NOMO-1 treated with DMSO at 0.1 percent for 48 hours (cell line): ENCODE data around the gene PCDHGA5.
"Not testable (repeated sequence)": the region's sequence is repeated elsewhere in the genome, so short reads cannot be mapped to it uniquely, and the experiment has no call there.

Source experiments
- DNase-seq: peaks from one replicate; lab custom pipeline; 2025; ENCODE audit not compliant: unreplicated experiment; lab: John Stamatoyannopoulos, UW

The PCDHGA5 gene

GRCh38 chr5:141349917-141350619, 13.9 kb upstream of the PCDHGA5 start, which contains the start of gene PCDHGB1:
Gene PCDHGB1, plus strand, starts transcription at chr5:141350099. Its CDS starts 162 bp downstream, at chr5:141350261.
- DNase-seq, result no peak

- no peak for DNase-seq
Measured at GRCh38 chr5:141351591-141351990, 12.4 kb upstream of the PCDHGA5 start.

GRCh38 chr5:141354900-141355469, 9.0 kb upstream of the PCDHGA5 start, which contains the start of gene PCDHGA4:
Gene PCDHGA4, plus strand, starts transcription at chr5:141355021. Its CDS starts 87 bp downstream, at chr5:141355108.
- no peak for DNase-seq

- no peak for DNase-seq
Measured at GRCh38 chr5:141355641-141356040, 8.3 kb upstream of the PCDHGA5 start.

GRCh38 chr5:141356133-141356532, 7.8 kb upstream of the PCDHGA5 start:
- DNase-seq, result no peak

GRCh38 chr5:141356950-141357349, 7.0 kb upstream of the PCDHGA5 start:
- DNase-seq, result no peak

GRCh38 chr5:141359790-141360426, 4.1 kb upstream of the PCDHGA5 start, which contains the start of gene PCDHGB2:
Gene PCDHGB2, plus strand, starts transcription at chr5:141359994. Its CDS starts 142 bp downstream, at chr5:141360136.
- peak; percentile 65 for DNase-seq

- no peak for DNase-seq
Measured at GRCh38 chr5:141360685-141361084, 3.3 kb upstream of the PCDHGA5 start.

- no peak for DNase-seq
Measured at GRCh38 chr5:141362719-141363118, 1.2 kb upstream of the PCDHGA5 start.

GRCh38 chr5:141366016-141366896, 2.3 kb downstream of the PCDHGA5 start:
- no peak for DNase-seq

GRCh38 chr5:141369994-141370848, 6.3 kb downstream of the PCDHGA5 start, which contains the start of gene PCDHGB3:
Gene PCDHGB3, plus strand, starts transcription at chr5:141370242. Its CDS starts 153 bp downstream, at chr5:141370395.
- peak; percentile 47 for DNase-seq

GRCh38 chr5:141371572-141372475, 7.9 kb downstream of the PCDHGA5 start:
- no peak for DNase-seq

GRCh38 chr5:141373673-141374317, 9.8 kb downstream of the PCDHGA5 start, which contains the start of gene PCDHGA6:
Gene PCDHGA6, plus strand, starts transcription at chr5:141373891. Its CDS starts 193 bp downstream, at chr5:141374084.
- DNase-seq, result no peak

GRCh38 chr5:141374627-141375026, 10.7 kb downstream of the PCDHGA5 start:
- no peak for DNase-seq

GRCh38 chr5:141375444-141376155, 11.6 kb downstream of the PCDHGA5 start:
- not testable (repeated sequence) for DNase-seq

GRCh38 chr5:141382469-141383294, 18.7 kb downstream of the PCDHGA5 start, which contains the start of gene PCDHGA7:
Gene PCDHGA7, plus strand, starts transcription at chr5:141382742. Its CDS starts 158 bp downstream, at chr5:141382900.
- DNase-seq, result no peak

GRCh38 chr5:141383345-141383744, 19.4 kb downstream of the PCDHGA5 start:
- no peak for DNase-seq
